HEK293 (cell line): Measurements from ENCODE around the gene SLC2A4.

Experiments
- CTCF ChIA-PET: fragments of 350-600 bp; formaldehyde crosslinking; extraction: SDS; loops from one replicate; lab custom pipeline; 2021; ENCODE audit warnings: antibody characterized with exemption; lab: Yijun Ruan, JAX
- POLR2A ChIA-PET: fragments of 300-600 bp; formaldehyde crosslinking; extraction: SDS; loops from one replicate; lab custom pipeline; 2020; ENCODE audit warnings: antibody characterized with exemption, inconsistent platforms; lab: Yijun Ruan, JAX
- H3K27ac ChIP-seq: fragments of 200-500 bp; sonication (Bioruptor generic); 2 replicates; pipeline ENCODE4 v1.5.1; 2014; ENCODE audit warnings: low read depth, low read length, control low read depth, inconsistent platforms; ENCODE audit errors: extremely low read depth
- H3K36me3 ChIP-seq, 2 experiments: fragments of 200-500 bp in 1 of 2; sonication (Bioruptor generic) in 1 of 2; 1 replicate in 1 of 2; 2 replicates in 1 of 2; pipeline ENCODE4 v1.5.1; 2014 to 2017; ENCODE audit warnings: inconsistent platforms in 2 of 2, low read length in 2 of 2; ENCODE audit not compliant: control insufficient read depth in 2 of 2, insufficient read depth in 1 of 2
- H3K4me1 ChIP-seq: fragments of 200-500 bp; sonication (Bioruptor generic); 2 replicates; pipeline ENCODE4 v1.5.1; 2014; ENCODE audit warnings: mild to moderate bottlenecking, low read length, inconsistent platforms; ENCODE audit not compliant: control insufficient read depth, insufficient read depth
- H3K4me3 ChIP-seq: 2 replicates; pipeline ENCODE4 v1.5.1; 2011; ENCODE audit warnings: low read depth, mild to moderate bottlenecking, control low read depth, low read length, moderate library complexity
- H3K9me3 ChIP-seq: fragments of 200-500 bp; sonication (Bioruptor generic); 2 replicates; pipeline ENCODE4 v1.5.1; 2014; ENCODE audit warnings: low read depth, low read length, inconsistent platforms; ENCODE audit not compliant: control insufficient read depth, insufficient read depth
- EGR2 ChIP-seq: fragments of 450-650 bp; formaldehyde crosslinking; IDR thresholded peaks from 2 replicates; pipeline ENCODE4 v1.5.1; 2016; ENCODE audit warnings: low read depth, missing biosample characterization, missing genetic modification characterization
- HOXD13 ChIP-seq: sonication (generic); formaldehyde crosslinking; IDR thresholded peaks from 2 replicates; pipeline ENCODE4 v1.8.0; 2022; ENCODE audit warnings: missing genetic modification reagents, borderline replicate concordance
- KLF16 ChIP-seq: fragments of 450-650 bp; formaldehyde crosslinking; IDR thresholded peaks from 2 replicates; pipeline ENCODE4 v1.5.1; 2017; ENCODE audit warnings: missing biosample characterization, missing genetic modification characterization
- KLF7 ChIP-seq: fragments of 450-650 bp; formaldehyde crosslinking; IDR thresholded peaks from 2 replicates; pipeline ENCODE4 v1.5.1; 2016; ENCODE audit warnings: missing biosample characterization, missing genetic modification characterization, borderline replicate concordance
- OVOL3 ChIP-seq: fragments of 450-650 bp; formaldehyde crosslinking; IDR thresholded peaks from 2 replicates; pipeline ENCODE4 v1.5.1; 2016; ENCODE audit warnings: missing biosample characterization, missing genetic modification characterization
- PRDM1 ChIP-seq: fragments of 450-650 bp; formaldehyde crosslinking; IDR thresholded peaks from 2 replicates; pipeline ENCODE4; 2016; ENCODE audit warnings: missing biosample characterization, missing genetic modification characterization
- ZFHX2 ChIP-seq: fragments of 450-650 bp; formaldehyde crosslinking; conservative IDR thresholded peaks from 2 replicates; pipeline ENCODE4 v1.5.1; 2016; ENCODE audit warnings: missing biosample characterization, missing genetic modification characterization
- ZNF121 ChIP-seq: fragments of 450-650 bp; formaldehyde crosslinking; IDR thresholded peaks from 2 replicates; pipeline ENCODE4 v1.5.1; 2016; ENCODE audit warnings: missing biosample characterization, missing genetic modification characterization
- ZNF175 ChIP-seq: fragments of 450-650 bp; formaldehyde crosslinking; IDR thresholded peaks from 2 replicates; pipeline ENCODE4 v1.5.1; 2016; ENCODE audit warnings: missing biosample characterization, missing genetic modification characterization
- ZNF221 ChIP-seq: fragments of 450-650 bp; formaldehyde crosslinking; IDR thresholded peaks from 2 replicates; pipeline ENCODE4 v1.5.1; 2017; ENCODE audit warnings: missing biosample characterization, missing genetic modification characterization, borderline replicate concordance
- ZNF426 ChIP-seq: fragments of 450-650 bp; formaldehyde crosslinking; IDR thresholded peaks from 2 replicates; pipeline ENCODE4 v1.5.1; 2017; ENCODE audit warnings: missing biosample characterization, missing genetic modification characterization, mild to moderate bottlenecking, inconsistent platforms, moderate library complexity
- ZNF501 ChIP-seq: fragments of 450-650 bp; formaldehyde crosslinking; IDR thresholded peaks from 2 replicates; pipeline ENCODE4 v1.5.1; 2016; ENCODE audit warnings: missing biosample characterization, missing genetic modification characterization
- TF ChIP-seq, protein P1 (sequence below): fragments of 450-650 bp; formaldehyde crosslinking; IDR thresholded peaks from 2 replicates; pipeline ENCODE4 v1.5.1; 2016; ENCODE audit warnings: missing biosample characterization, missing genetic modification characterization
- TF ChIP-seq, protein P2 (sequence below): fragments of 450-650 bp; formaldehyde crosslinking; IDR thresholded peaks from 2 replicates; pipeline ENCODE4 v1.5.1; 2016; ENCODE audit warnings: missing biosample characterization, missing genetic modification characterization
- TF ChIP-seq, protein P3 (sequence below): fragments of 450-650 bp; formaldehyde crosslinking; conservative IDR thresholded peaks from 2 replicates; pipeline ENCODE4 v1.5.1; 2016; ENCODE audit warnings: low read depth, missing biosample characterization, missing genetic modification characterization

The SLC2A4 gene

DNA sequence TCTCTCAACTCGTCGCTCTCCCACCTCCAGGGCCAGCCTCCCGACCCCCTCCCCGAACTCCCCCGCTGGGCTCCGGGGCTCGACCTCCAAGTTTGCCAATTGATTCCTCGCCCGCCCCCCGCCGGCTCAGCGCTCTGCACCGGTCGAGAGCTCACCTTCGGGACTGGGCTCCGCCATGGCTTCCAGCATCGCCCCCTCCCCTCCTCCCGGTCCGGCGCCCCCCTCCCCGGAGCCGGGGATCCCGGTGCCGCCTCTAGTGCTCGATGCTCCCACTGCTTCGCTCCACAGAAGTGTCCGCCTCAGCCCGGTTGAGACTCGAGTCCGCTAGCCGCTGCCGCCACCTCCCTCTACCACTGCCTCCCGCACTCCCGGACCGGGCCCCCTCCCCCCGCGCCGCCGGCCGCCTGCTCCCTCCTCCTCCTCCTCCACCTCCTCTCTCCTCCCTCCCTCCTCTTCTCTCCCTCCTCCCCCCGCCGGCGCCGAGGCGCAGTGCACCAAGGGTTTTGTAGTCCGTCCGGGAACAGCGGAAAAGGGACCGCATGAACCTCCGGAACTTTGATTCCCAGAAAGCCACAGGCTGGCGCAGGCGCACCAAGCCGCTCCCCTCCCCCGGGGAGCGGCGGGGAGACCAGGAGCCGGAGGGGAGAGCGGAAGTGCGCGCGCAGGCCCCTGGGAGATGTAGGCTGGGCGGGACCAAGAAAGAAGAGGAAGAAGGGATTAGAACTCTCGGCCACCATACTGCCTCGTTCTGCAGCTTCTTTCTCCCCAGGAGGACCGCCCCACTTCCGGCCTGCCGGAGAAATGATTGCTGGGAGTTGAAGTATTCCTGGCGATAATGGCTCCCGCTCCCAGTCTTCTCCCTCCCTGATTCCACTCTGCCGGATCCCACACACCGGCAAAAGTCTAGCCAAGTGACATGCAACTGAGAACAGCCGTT, 42.2 kb upstream of the SLC2A4 start, which contains the start of gene PHF23 (continued):
- TF ChIP-seq OVOL3 (tag by site-specific recombination) (no peak), HOXD13 (CRISPR knock-in tag) (no peak), ZNF426 (tag by site-specific recombination) (no peak), ZNF221 (tag by site-specific recombination) (no peak), ZNF175 (tag by site-specific recombination) (no peak), ZNF501 (tag by site-specific recombination) (peak; percentile 37; the same call in 1 of the 2 replicates), ZFHX2 (tag by site-specific recombination) (peak; percentile 89), EGR2 (tag by site-specific recombination) (peak; percentile 98), KLF16 (tag by site-specific recombination) (0 out of 2 replicates have a peak, but pooled peaks have one; percentile 22)
- TF ChIP-seq, protein P1, sequence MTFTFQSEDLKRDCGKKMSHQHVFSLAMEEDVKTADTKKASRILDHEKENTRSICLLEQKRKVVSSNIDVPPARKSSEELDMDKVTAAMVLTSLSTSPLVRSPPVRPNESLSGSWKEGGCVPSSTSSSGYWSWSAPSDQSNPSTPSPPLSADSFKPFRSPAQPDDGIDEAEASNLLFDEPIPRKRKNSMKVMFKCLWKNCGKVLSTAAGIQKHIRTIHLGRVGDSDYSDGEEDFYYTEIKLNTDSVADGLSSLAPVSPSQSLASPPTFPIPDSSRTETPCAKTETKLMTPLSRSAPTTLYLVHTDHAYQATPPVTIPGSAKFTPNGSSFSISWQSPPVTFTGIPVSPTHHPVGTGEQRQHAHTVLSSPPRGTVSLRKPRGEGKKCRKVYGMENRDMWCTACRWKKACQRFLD (tag by site-specific recombination): no peak
- TF ChIP-seq, protein P2, sequence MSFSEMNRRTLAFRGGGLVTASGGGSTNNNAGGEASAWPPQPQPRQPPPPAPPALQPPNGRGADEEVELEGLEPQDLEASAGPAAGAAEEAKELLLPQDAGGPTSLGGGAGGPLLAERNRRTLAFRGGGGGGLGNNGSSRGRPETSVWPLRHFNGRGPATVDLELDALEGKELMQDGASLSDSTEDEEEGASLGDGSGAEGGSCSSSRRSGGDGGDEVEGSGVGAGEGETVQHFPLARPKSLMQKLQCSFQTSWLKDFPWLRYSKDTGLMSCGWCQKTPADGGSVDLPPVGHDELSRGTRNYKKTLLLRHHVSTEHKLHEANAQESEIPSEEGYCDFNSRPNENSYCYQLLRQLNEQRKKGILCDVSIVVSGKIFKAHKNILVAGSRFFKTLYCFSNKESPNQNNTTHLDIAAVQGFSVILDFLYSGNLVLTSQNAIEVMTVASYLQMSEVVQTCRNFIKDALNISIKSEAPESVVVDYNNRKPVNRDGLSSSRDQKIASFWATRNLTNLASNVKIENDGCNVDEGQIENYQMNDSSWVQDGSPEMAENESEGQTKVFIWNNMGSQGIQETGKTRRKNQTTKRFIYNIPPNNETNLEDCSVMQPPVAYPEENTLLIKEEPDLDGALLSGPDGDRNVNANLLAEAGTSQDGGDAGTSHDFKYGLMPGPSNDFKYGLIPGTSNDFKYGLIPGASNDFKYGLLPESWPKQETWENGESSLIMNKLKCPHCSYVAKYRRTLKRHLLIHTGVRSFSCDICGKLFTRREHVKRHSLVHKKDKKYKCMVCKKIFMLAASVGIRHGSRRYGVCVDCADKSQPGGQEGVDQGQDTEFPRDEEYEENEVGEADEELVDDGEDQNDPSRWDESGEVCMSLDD (tag by site-specific recombination): peak; percentile 73
- TF ChIP-seq, protein P3, sequence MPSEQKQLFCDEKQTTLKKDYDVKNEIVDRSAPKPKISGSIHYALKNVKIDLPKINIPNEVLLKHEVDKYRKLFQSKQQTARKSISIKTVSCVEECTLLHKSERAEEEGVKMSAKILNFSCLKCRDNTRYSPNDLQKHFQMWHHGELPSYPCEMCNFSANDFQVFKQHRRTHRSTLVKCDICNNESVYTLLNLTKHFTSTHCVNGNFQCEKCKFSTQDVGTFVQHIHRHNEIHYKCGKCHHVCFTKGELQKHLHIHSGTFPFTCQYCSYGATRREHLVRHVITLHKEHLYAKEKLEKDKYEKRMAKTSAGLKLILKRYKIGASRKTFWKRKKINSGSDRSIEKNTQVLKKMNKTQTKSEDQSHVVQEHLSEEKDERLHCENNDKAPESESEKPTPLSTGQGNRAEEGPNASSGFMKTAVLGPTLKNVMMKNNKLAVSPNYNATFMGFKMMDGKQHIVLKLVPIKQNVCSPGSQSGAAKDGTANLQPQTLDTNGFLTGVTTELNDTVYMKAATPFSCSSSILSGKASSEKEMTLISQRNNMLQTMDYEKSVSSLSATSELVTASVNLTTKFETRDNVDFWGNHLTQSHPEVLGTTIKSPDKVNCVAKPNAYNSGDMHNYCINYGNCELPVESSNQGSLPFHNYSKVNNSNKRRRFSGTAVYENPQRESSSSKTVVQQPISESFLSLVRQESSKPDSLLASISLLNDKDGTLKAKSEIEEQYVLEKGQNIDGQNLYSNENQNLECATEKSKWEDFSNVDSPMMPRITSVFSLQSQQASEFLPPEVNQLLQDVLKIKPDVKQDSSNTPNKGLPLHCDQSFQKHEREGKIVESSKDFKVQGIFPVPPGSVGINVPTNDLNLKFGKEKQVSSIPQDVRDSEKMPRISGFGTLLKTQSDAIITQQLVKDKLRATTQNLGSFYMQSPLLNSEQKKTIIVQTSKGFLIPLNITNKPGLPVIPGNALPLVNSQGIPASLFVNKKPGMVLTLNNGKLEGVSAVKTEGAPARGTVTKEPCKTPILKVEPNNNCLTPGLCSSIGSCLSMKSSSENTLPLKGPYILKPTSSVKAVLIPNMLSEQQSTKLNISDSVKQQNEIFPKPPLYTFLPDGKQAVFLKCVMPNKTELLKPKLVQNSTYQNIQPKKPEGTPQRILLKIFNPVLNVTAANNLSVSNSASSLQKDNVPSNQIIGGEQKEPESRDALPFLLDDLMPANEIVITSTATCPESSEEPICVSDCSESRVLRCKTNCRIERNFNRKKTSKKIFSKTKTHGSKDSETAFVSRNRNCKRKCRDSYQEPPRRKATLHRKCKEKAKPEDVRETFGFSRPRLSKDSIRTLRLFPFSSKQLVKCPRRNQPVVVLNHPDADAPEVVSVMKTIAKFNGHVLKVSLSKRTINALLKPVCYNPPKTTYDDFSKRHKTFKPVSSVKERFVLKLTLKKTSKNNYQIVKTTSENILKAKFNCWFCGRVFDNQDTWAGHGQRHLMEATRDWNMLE (tag by site-specific recombination): 0 out of 2 replicates have a peak, but pooled peaks have one; percentile 38

DNA sequence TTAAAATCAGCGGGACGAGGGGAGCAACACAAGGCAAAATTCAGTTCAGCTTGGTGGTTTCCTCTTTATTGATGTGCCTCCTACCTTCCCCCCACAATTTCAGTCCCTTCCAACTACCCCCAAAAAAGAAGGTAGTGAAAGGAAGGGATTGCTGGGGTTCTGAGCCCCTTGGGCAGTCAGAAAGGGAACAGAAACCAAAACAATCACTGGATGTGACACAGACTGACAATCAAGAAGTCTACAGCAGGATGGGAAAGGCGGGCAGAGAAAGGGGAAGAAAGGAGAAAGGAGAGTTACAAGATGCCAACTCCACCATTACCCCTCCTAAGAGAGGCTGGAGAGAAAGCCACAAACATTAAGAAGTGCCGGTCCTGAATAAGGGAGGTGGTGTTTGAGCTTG, 41.1 kb upstream of the SLC2A4 start:
- H3K27ac ChIP-seq: 0 out of 2 replicates have a peak overlapping the region, but pooled peaks have one; percentile 21
- H3K36me3 ChIP-seq: peaks cover 21 to 54% of the 10 kb centered on the region in 2 experiments
- POLR2A ChIA-PET: interaction anchor here (0.6 to 14.2 kb wide), 5 partner anchors 11 to 897 kb away, joined by 4 to 284 read pairs (median 6); partner anchors contain the start of genes ACADVL, CTDNEP1, DLG4 and ELP5

More for the DNA sequence above, 41.1 kb upstream of the SLC2A4 start:
- Histone ChIP-seq H3K4me1 (peaks cover 13% of the 10 kb centered on the region), H3K4me3 (peak overlapping the region; percentile 20; the same call in 1 of the 2 replicates), H3K9me3 (no peaks in the 10 kb centered on the region)
- TF ChIP-seq KLF7 (tag by site-specific recombination) (no peak), ZNF121 (tag by site-specific recombination) (no peak), PRDM1 (tag by site-specific recombination) (peak; percentile 97)
- CTCF ChIA-PET: interaction anchor here (0.6 to 5.2 kb wide), 3 partner anchors 20 to 56 kb away, joined by 3 to 33 read pairs (median 12); partner anchors contain the start of genes ACADVL and DLG4
